ENCODE data around the gene WDR6.
"Not testable (repeated sequence)": the region's sequence is repeated elsewhere in the genome, so short reads cannot be mapped to it uniquely, and the experiment has no call there.

The WDR6 gene

GRCh38 chr3:49006408-49007067 is 653 bp upstream of the WDR6 start:
- Mint-ChIP-seq H3K9me3 (no peaks in the 10 kb centered on the region), H3K27me3 (no peaks in the 10 kb centered on the region), H3K36me3 (peaks cover 4% of the 10 kb centered on the region), H3K4me3 (peak overlapping the region; percentile 99), H3K4me1 (peaks cover 24% of the 10 kb centered on the region), H3K27ac (peak overlapping the region; percentile 99)

GRCh38 chr3:49007771-49008528 is 759 bp downstream of the WDR6 start:
- H3K4me3 Mint-ChIP-seq, result peak overlapping the region; percentile 99
- peaks cover 24% of the 10 kb centered on the region for H3K4me1 Mint-ChIP-seq
- no peaks in the 10 kb centered on the region for H3K9me3 Mint-ChIP-seq
- H3K36me3 Mint-ChIP-seq, result peaks cover 4% of the 10 kb centered on the region
- H3K27me3 Mint-ChIP-seq, result no peaks in the 10 kb centered on the region
- peak overlapping the region; percentile 99 for H3K27ac Mint-ChIP-seq

- Mint-ChIP-seq H3K4me3 (peak overlapping the region; percentile 99), H3K27ac (peak overlapping the region; percentile 71), H3K4me1 (peaks cover 24% of the 10 kb centered on the region)
- not testable (repeated sequence) for H3K27me3 Mint-ChIP-seq, H3K36me3 Mint-ChIP-seq, H3K9me3 Mint-ChIP-seq
Measured at GRCh38 chr3:49008627-49009026, 1.4 kb downstream of the WDR6 start.

- H3K9me3 Mint-ChIP-seq, result no peaks in the 10 kb centered on the region
- peak overlapping the region; percentile 44 for H3K4me3 Mint-ChIP-seq
- peak overlapping the region; percentile 59 for H3K27ac Mint-ChIP-seq
- H3K36me3 Mint-ChIP-seq, result peaks cover 4% of the 10 kb centered on the region
- peaks cover 24% of the 10 kb centered on the region for H3K4me1 Mint-ChIP-seq
- H3K27me3 Mint-ChIP-seq, result no peaks in the 10 kb centered on the region
Measured at GRCh38 chr3:49009396-49009795, 2.2 kb downstream of the WDR6 start.

- Mint-ChIP-seq H3K27me3 (no peaks in the 10 kb centered on the region), H3K9me3 (no peaks in the 10 kb centered on the region), H3K4me1 (peaks cover 25% of the 10 kb centered on the region), H3K4me3 (no peak overlapping the region), H3K27ac (no peak overlapping the region), H3K36me3 (peaks cover 4% of the 10 kb centered on the region)
Measured at GRCh38 chr3:49012441-49013017, 5.3 kb downstream of the WDR6 start.

GRCh38 chr3:49013113-49013737 is 6.0 kb downstream of the WDR6 start:
- Mint-ChIP-seq H3K36me3 (peaks cover 4% of the 10 kb centered on the region), H3K4me3 (no peak overlapping the region), H3K4me1 (peaks cover 21% of the 10 kb centered on the region), H3K9me3 (no peaks in the 10 kb centered on the region), H3K27ac (no peak overlapping the region), H3K27me3 (no peaks in the 10 kb centered on the region)

- no peaks in the 10 kb centered on the region for H3K27me3 Mint-ChIP-seq
- no peak overlapping the region for H3K27ac Mint-ChIP-seq
- peaks cover 4% of the 10 kb centered on the region for H3K36me3 Mint-ChIP-seq
- H3K9me3 Mint-ChIP-seq, result no peaks in the 10 kb centered on the region
- no peak overlapping the region for H3K4me3 Mint-ChIP-seq
- H3K4me1 Mint-ChIP-seq, result peaks cover 19% of the 10 kb centered on the region
Measured at GRCh38 chr3:49013738-49014660, 6.8 kb downstream of the WDR6 start.

GRCh38 chr3:49015072-49015471 is 7.9 kb downstream of the WDR6 start:
- Mint-ChIP-seq H3K27me3 (no peaks in the 10 kb centered on the region), H3K27ac (no peak overlapping the region), H3K9me3 (no peaks in the 10 kb centered on the region), H3K4me1 (peaks cover 20% of the 10 kb centered on the region), H3K36me3 (no peaks in the 10 kb centered on the region), H3K4me3 (no peak overlapping the region)

- Mint-ChIP-seq H3K27ac (no peak overlapping the region), H3K4me1 (peaks cover 23% of the 10 kb centered on the region), H3K36me3 (no peaks in the 10 kb centered on the region), H3K9me3 (no peaks in the 10 kb centered on the region), H3K4me3 (peak overlapping the region; percentile 39), H3K27me3 (no peaks in the 10 kb centered on the region)
Measured at GRCh38 chr3:49015765-49016164, 8.6 kb downstream of the WDR6 start.

- Mint-ChIP-seq H3K4me1 (peaks cover 27% of the 10 kb centered on the region), H3K27ac (no peak overlapping the region), H3K27me3 (no peaks in the 10 kb centered on the region), H3K9me3 (no peaks in the 10 kb centered on the region), H3K4me3 (peak overlapping the region; percentile 99), H3K36me3 (peaks cover 1% of the 10 kb centered on the region)
Measured at GRCh38 chr3:49016414-49017228, 9.4 kb downstream of the WDR6 start.

- Mint-ChIP-seq H3K27ac (peak overlapping the region; percentile 59), H3K4me1 (peaks cover 27% of the 10 kb centered on the region), H3K27me3 (no peaks in the 10 kb centered on the region), H3K36me3 (peaks cover 1% of the 10 kb centered on the region), H3K9me3 (no peaks in the 10 kb centered on the region), H3K4me3 (peak overlapping the region; percentile 99)
Measured at GRCh38 chr3:49017229-49017970, 10.2 kb downstream of the WDR6 start.

- no peaks in the 10 kb centered on the region for H3K27me3 Mint-ChIP-seq
- peak within 1 kb of the TSS; percentile 99 for H3K4me3 Mint-ChIP-seq
- peaks cover 29% of the 10 kb centered on the region for H3K4me1 Mint-ChIP-seq
- H3K36me3 Mint-ChIP-seq, result peaks cover 4% of the 10 kb centered on the region
- H3K9me3 Mint-ChIP-seq, result no peaks in the 10 kb centered on the region
- H3K27ac Mint-ChIP-seq, result peak within 1 kb of the TSS; percentile 59
Measured at GRCh38 chr3:49017971-49018706, 10.9 kb downstream of the WDR6 start, which contains the start of gene DALRD3. DALRD3 (minus strand) TSS chr3:49018580; CDS start chr3:49018564, 16 bp downstream.

GRCh38 chr3:49018707-49019006 is 11.5 kb downstream of the WDR6 start:
- no peaks in the 10 kb centered on the region for H3K27me3 Mint-ChIP-seq
- peak overlapping the region; percentile 43 for H3K27ac Mint-ChIP-seq
- no peaks in the 10 kb centered on the region for H3K9me3 Mint-ChIP-seq
- H3K36me3 Mint-ChIP-seq, result peaks cover 4% of the 10 kb centered on the region
- H3K4me1 Mint-ChIP-seq, result peaks cover 32% of the 10 kb centered on the region
- H3K4me3 Mint-ChIP-seq, result peak overlapping the region; percentile 99

All from activated naive CD4-positive, alpha-beta T cell treated with anti-CD3 and anti-CD28 coated beads, Interleukin-2, amount 50 U/mL, for 24 hours (primary cell).